ENCODE measurements around the gene PLCB4. TPM values are rescaled to one million over a fixed set of nuclear protein-coding genes. Genes with fewer than 3 reads are reported as not detected.

PLCB4 gene
- total RNA-seq, 4 donors from 2014 or later: 3.5 to 30.5 (median 17.5) TPM

GRCh38 chr20:9179193-9179802 is 110.4 kb downstream of the PLCB4 start:
- Histone ChIP-seq H3K4me1 (no peaks in the 10 kb centered on the region), H3K27ac (no peak overlapping the region), H3K27me3 (no peaks in the 10 kb centered on the region), H3K36me3 (no peaks in the 10 kb centered on the region), H3K9me3 (no peaks in the 10 kb centered on the region), H3K4me3 (no peak overlapping the region)
- TF ChIP-seq, protein P1, sequence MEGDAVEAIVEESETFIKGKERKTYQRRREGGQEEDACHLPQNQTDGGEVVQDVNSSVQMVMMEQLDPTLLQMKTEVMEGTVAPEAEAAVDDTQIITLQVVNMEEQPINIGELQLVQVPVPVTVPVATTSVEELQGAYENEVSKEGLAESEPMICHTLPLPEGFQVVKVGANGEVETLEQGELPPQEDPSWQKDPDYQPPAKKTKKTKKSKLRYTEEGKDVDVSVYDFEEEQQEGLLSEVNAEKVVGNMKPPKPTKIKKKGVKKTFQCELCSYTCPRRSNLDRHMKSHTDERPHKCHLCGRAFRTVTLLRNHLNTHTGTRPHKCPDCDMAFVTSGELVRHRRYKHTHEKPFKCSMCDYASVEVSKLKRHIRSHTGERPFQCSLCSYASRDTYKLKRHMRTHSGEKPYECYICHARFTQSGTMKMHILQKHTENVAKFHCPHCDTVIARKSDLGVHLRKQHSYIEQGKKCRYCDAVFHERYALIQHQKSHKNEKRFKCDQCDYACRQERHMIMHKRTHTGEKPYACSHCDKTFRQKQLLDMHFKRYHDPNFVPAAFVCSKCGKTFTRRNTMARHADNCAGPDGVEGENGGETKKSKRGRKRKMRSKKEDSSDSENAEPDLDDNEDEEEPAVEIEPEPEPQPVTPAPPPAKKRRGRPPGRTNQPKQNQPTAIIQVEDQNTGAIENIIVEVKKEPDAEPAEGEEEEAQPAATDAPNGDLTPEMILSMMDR (IDR thresholded peaks at IDR 0.05): no peak
- TF ChIP-seq POLR2A (IDR thresholded peaks at IDR 0.05): no peak
- DNase-seq: no peak

GRCh38 chr20:9179867-9180266 is 111.0 kb downstream of the PLCB4 start:
- H3K4me1 ChIP-seq: no peaks in the 10 kb centered on the region
- no peak for DNase-seq
- no peak overlapping the region for H3K27ac ChIP-seq
- H3K27me3 ChIP-seq: no peaks in the 10 kb centered on the region
- H3K4me3 ChIP-seq: no peak overlapping the region
- H3K9me3 ChIP-seq: no peaks in the 10 kb centered on the region
- no peaks in the 10 kb centered on the region for H3K36me3 ChIP-seq
- TF ChIP-seq, protein P1 (IDR thresholded peaks at IDR 0.05): no peak
- TF ChIP-seq POLR2A (IDR thresholded peaks at IDR 0.05): no peak

GRCh38 chr20:9180481-9181257 is 111.8 kb downstream of the PLCB4 start:
- H3K27me3 ChIP-seq: no peaks in the 10 kb centered on the region
- TF ChIP-seq, protein P1 (IDR thresholded peaks at IDR 0.05): no peak
- no peak for TF ChIP-seq POLR2A (IDR thresholded peaks at IDR 0.05)
- no peaks in the 10 kb centered on the region for H3K36me3 ChIP-seq
- H3K4me1 ChIP-seq: no peaks in the 10 kb centered on the region
- no peaks in the 10 kb centered on the region for H3K9me3 ChIP-seq
- H3K4me3 ChIP-seq: no peak overlapping the region
- H3K27ac ChIP-seq: no peak overlapping the region
- DNase-seq: no peak

DNA sequence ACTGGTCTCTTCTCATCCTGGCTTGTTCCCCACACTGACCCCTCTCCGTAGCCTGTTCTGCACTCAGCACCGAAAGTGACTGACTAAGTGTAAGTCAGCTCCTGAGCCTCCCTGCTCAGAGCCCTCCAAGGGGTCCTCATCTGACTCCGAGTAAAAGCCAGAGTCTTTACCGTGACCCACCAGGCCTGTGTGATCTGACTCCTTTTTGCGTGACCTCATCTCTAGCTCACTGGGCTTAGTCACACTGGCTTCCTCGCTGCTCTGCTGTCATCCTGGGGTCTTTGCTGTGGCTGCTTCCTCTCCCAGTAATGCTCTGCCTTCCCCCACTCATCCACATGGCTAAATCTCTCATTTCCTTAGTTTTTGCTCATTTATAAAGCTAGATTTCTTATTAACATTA is 116.6 kb downstream of the PLCB4 start:
- TF ChIP-seq POLR2A (IDR thresholded peaks at IDR 0.05): no peak
- TF ChIP-seq, protein P1 (IDR thresholded peaks at IDR 0.05): no peak
- no peaks in the 10 kb centered on the region for H3K36me3 ChIP-seq
- H3K4me3 ChIP-seq: no peak overlapping the region
- no peak overlapping the region for H3K27ac ChIP-seq
- no peaks in the 10 kb centered on the region for H3K9me3 ChIP-seq
- H3K27me3 ChIP-seq: no peaks in the 10 kb centered on the region
- no peaks in the 10 kb centered on the region for H3K4me1 ChIP-seq
- no peak for DNase-seq

GRCh38 chr20:9186396-9186795 is 117.5 kb downstream of the PLCB4 start:
- TF ChIP-seq, protein P1 (IDR thresholded peaks at IDR 0.05): no peak
- no peak for TF ChIP-seq POLR2A (IDR thresholded peaks at IDR 0.05)
- no peaks in the 10 kb centered on the region for H3K4me1 ChIP-seq
- H3K27me3 ChIP-seq: no peaks in the 10 kb centered on the region
- no peaks in the 10 kb centered on the region for H3K36me3 ChIP-seq
- no peak overlapping the region for H3K27ac ChIP-seq
- H3K4me3 ChIP-seq: no peak overlapping the region
- no peak for DNase-seq
- no peaks in the 10 kb centered on the region for H3K9me3 ChIP-seq
